IMR-90 (cell line): Measurements from ENCODE around the gene RAB29. TPM values are rescaled to one million over a fixed set of nuclear protein-coding genes. Genes with fewer than 3 reads are reported as not detected.

Source experiments
- ATAC-seq: fragments of 200-7000 bp; cut with Tn5 transposase; 2 replicates; pipeline ENCODE4 v1.9.1; 2020; ENCODE audit warnings: low read depth, mild to moderate bottlenecking, moderate library complexity
- BruUV-seq: library from RNA; stranded (reverse); fragments of 400-500 nt; replicated peaks from 2 replicates; lab custom pipeline; 2021; lab: Mats Ljungman, UMichigan
- CTCF ChIA-PET: fragments of 300-600 bp; formaldehyde crosslinking; extraction: SDS; loops from one replicate; lab custom pipeline; 2021; ENCODE audit warnings: antibody characterized with exemption; lab: Yijun Ruan, JAX
- POLR2A ChIA-PET: fragments of 300-600 bp; sonication (Branson Sonifier 250); formaldehyde crosslinking; loops from one replicate; lab custom pipeline; 2022; ENCODE audit warnings: antibody characterized with exemption; ENCODE audit not compliant: unreplicated experiment; lab: Charles Lee
- DNase-seq: peaks from one replicate; pipeline ENCODE4 v3.0.0; 2013
- H2AFZ ChIP-seq: replicated peaks from 2 replicates; pipeline ENCODE3; 2013; ENCODE audit warnings: low read length, mild to moderate bottlenecking; ENCODE audit not compliant: poor library complexity
- H2AK5ac ChIP-seq: 2 replicates; pipeline ENCODE4 v1.6.1; 2013; ENCODE audit warnings: low read depth, low read length, inconsistent platforms
- H2AK9ac ChIP-seq: replicated peaks from 2 replicates; pipeline ENCODE3; 2013; ENCODE audit warnings: mild to moderate bottlenecking, low read depth, low read length, moderate library complexity; ENCODE audit not compliant: poor library complexity
- H2BK120ac ChIP-seq: 2 replicates; pipeline ENCODE4 v1.6.1; 2013; ENCODE audit warnings: low read depth, low read length, inconsistent platforms
- H2BK15ac ChIP-seq: 3 replicates; pipeline ENCODE4 v1.6.1; 2013; ENCODE audit warnings: low read depth, low read length, inconsistent platforms
- H2BK20ac ChIP-seq: 2 replicates; pipeline ENCODE4 v1.6.1; 2013; ENCODE audit warnings: low read depth, mild to moderate bottlenecking, inconsistent platforms, low read length, moderate library complexity
- H2BK5ac ChIP-seq: 2 replicates; pipeline ENCODE4 v1.6.1; 2013; ENCODE audit warnings: mild to moderate bottlenecking, low read depth, low read length, inconsistent platforms; ENCODE audit not compliant: poor library complexity, severe bottlenecking
- H3K14ac ChIP-seq: replicated peaks from 2 replicates; pipeline ENCODE4 v1.6.1; 2013; ENCODE audit warnings: low read depth, low read length, inconsistent platforms
- H3K18ac ChIP-seq: 2 replicates; pipeline ENCODE4 v1.6.1; 2013; ENCODE audit warnings: low read depth, low read length, control low read depth
- H3K23ac ChIP-seq: 2 replicates; pipeline ENCODE4 v1.6.1; 2013; ENCODE audit warnings: low read depth, low read length, inconsistent platforms
- H3K27ac ChIP-seq: 2 replicates; pipeline ENCODE4 v1.5.1; 2013; ENCODE audit warnings: mild to moderate bottlenecking, control low read depth, low read length; ENCODE audit not compliant: insufficient read depth
- H3K27me3 ChIP-seq: 2 replicates; pipeline ENCODE4 v1.6.1; 2013; ENCODE audit warnings: low read length; ENCODE audit not compliant: control insufficient read depth, insufficient read depth
- H3K36me3 ChIP-seq: 2 replicates; pipeline ENCODE4 v1.6.1; 2013; ENCODE audit warnings: low read length, mixed read lengths; ENCODE audit not compliant: control insufficient read depth, insufficient read depth
- H3K4ac ChIP-seq: 2 replicates; pipeline ENCODE4 v1.6.1; 2013; ENCODE audit warnings: low read depth, low read length, inconsistent platforms
- H3K4me1 ChIP-seq: 2 replicates; pipeline ENCODE4 v1.6.1; 2013; ENCODE audit warnings: low read length, mixed read lengths; ENCODE audit not compliant: control insufficient read depth, insufficient read depth
- H3K4me2 ChIP-seq: 2 replicates; pipeline ENCODE4 v1.6.1; 2013; ENCODE audit warnings: low read depth, mild to moderate bottlenecking, control low read depth, low read length, moderate library complexity
- H3K4me3 ChIP-seq: 2 replicates; pipeline ENCODE4 v1.5.1; 2013; ENCODE audit warnings: low read depth, mild to moderate bottlenecking, control low read depth, low read length, moderate library complexity; ENCODE audit not compliant: insufficient read depth
- H3K56ac ChIP-seq: 2 replicates; pipeline ENCODE4 v1.6.1; 2013; ENCODE audit warnings: low read length, inconsistent platforms; ENCODE audit not compliant: insufficient read depth; ENCODE audit errors: extremely low read depth
- H3K79me1 ChIP-seq, 2 experiments: 2 replicates each; pipeline ENCODE4 v1.6.1; 2013; ENCODE audit warnings: low read length in 2 of 2, inconsistent platforms in 1 of 2, low read depth in 1 of 2
- H3K9ac ChIP-seq: 2 replicates; pipeline ENCODE4 v1.6.1; 2013; ENCODE audit warnings: low read depth, low read length, control low read depth
- H3K9me1 ChIP-seq: 2 replicates; pipeline ENCODE4 v1.6.1; 2013; ENCODE audit warnings: low read length, inconsistent platforms; ENCODE audit not compliant: insufficient read depth
- H3K9me3 ChIP-seq: 2 replicates; pipeline ENCODE4 v1.6.1; 2013; ENCODE audit warnings: low read length; ENCODE audit not compliant: control insufficient read depth, insufficient read depth
- H4K20me1 ChIP-seq: 2 replicates; pipeline ENCODE4 v1.6.1; 2013; ENCODE audit warnings: low read length, inconsistent platforms; ENCODE audit not compliant: insufficient read depth
- H4K5ac ChIP-seq: 2 replicates; pipeline ENCODE4 v1.6.1; 2013; ENCODE audit warnings: mild to moderate bottlenecking, low read depth, low read length, control low read depth
- H4K8ac ChIP-seq, 2 experiments: 2 replicates each; pipeline ENCODE4 v1.6.1; 2013; ENCODE audit warnings: low read depth in 2 of 2, low read length in 2 of 2, control low read depth in 1 of 2, inconsistent platforms in 1 of 2
- H4K91ac ChIP-seq: 2 replicates; pipeline ENCODE4 v1.6.1; 2013; ENCODE audit warnings: low read depth, low read length, inconsistent platforms; ENCODE audit not compliant: insufficient read depth
- BHLHE40 ChIP-seq: fragments of 150-350 bp; IDR thresholded peaks from 2 replicates; pipeline ENCODE4 v1.6.1; 2016; ENCODE audit warnings: mild to moderate bottlenecking, low read depth, low read length
- CEBPB ChIP-seq: IDR thresholded peaks from 2 replicates; pipeline ENCODE4 v1.6.1; 2012; ENCODE audit warnings: low read depth, low read length, improper control_type of control experiment
- CHD1 ChIP-seq: IDR thresholded peaks from 2 replicates; pipeline ENCODE4 v1.6.1; 2012; ENCODE audit warnings: low read depth, low read length, improper control_type of control experiment
- ELK1 ChIP-seq: fragments of 150-350 bp; IDR thresholded peaks from 2 replicates; pipeline ENCODE4 v1.6.1; 2016; ENCODE audit warnings: low read depth, mild to moderate bottlenecking, low read length, moderate library complexity, borderline replicate concordance
- FOS ChIP-seq: fragments of 150-350 bp; IDR thresholded peaks from 2 replicates; pipeline ENCODE4 v1.6.1; 2016; ENCODE audit warnings: low read depth, low read length
- MAFK ChIP-seq: IDR thresholded peaks from 2 replicates; pipeline ENCODE4 v1.6.1; 2012; ENCODE audit warnings: low read depth, low read length, improper control_type of control experiment
- MAZ ChIP-seq: IDR thresholded peaks from 2 replicates; pipeline ENCODE4 v1.6.1; 2012; ENCODE audit warnings: low read depth, mild to moderate bottlenecking, low read length, improper control_type of control experiment, moderate library complexity, borderline replicate concordance
- MXI1 ChIP-seq: IDR thresholded peaks from 2 replicates; pipeline ENCODE4 v1.6.1; 2012; ENCODE audit warnings: low read depth, mild to moderate bottlenecking, low read length, moderate library complexity, borderline replicate concordance
- NFE2L2 ChIP-seq: fragments of 150-350 bp; IDR thresholded peaks from 2 replicates; pipeline ENCODE4 v1.6.1; 2016; ENCODE audit warnings: low read depth, mild to moderate bottlenecking, low read length
- POLR2A ChIP-seq: IDR thresholded peaks from 2 replicates; pipeline ENCODE4 v1.6.1; 2012; ENCODE audit warnings: mild to moderate bottlenecking, low read depth, low read length
- RAD21 ChIP-seq: IDR thresholded peaks from 2 replicates; pipeline ENCODE4 v1.6.1; 2012; ENCODE audit warnings: low read length, improper control_type of control experiment
- RCOR1 ChIP-seq: IDR thresholded peaks from 2 replicates; pipeline ENCODE4 v1.6.1; 2012; ENCODE audit warnings: mild to moderate bottlenecking, low read length, improper control_type of control experiment; ENCODE audit not compliant: insufficient replicate concordance
- RFX5 ChIP-seq: IDR thresholded peaks from 2 replicates; pipeline ENCODE4 v1.8.0; 2012; ENCODE audit warnings: low read depth, mild to moderate bottlenecking, low read length, moderate library complexity
- SMC3 ChIP-seq: fragments of 150-350 bp; IDR thresholded peaks from 2 replicates; pipeline ENCODE4 v1.6.1; 2016; ENCODE audit warnings: low read depth, mild to moderate bottlenecking, antibody characterized with exemption, low read length, moderate library complexity
- USF2 ChIP-seq: fragments of 150-350 bp; IDR thresholded peaks from 2 replicates; pipeline ENCODE4 v1.6.1; 2017; ENCODE audit warnings: mild to moderate bottlenecking, antibody characterized with exemption, low read length, low read depth
- WGBS, 2 experiments: methylation state at CpG; one replicate each; pipeline versions ENCODE4 v1.1.5 to v1.1.7; 2013; ENCODE audit warnings: missing lambda C conversion rate in 2 of 2; ENCODE audit not compliant: insufficient read length in 1 of 2; ENCODE audit errors: extremely low coverage in 2 of 2; 5-methylcytosine and 5-hydroxymethylcytosine counted together
- dilution Hi-C: fragments of 300-500 bp; cut with HindIII; formaldehyde crosslinking; loops from one replicate; pipeline ENCODE4 v1.14.3; 2018; ENCODE audit warnings: low sequenced_read_pairs; ENCODE audit not compliant: unreplicated experiment
- in situ Hi-C: fragments of 300-500 bp; cut with MboI; formaldehyde crosslinking; loops from 3 replicates; pipeline ENCODE4 v1.14.3; 2019; ENCODE audit warnings: low sequenced_read_pairs, inconsistent platforms, mixed read lengths
- intact Hi-C: fragments of 100-400 bp; cut with micrococcal nuclease; formaldehyde crosslinking; loops from 2 replicates; pipeline ENCODE4 v1.10.0; 2022
- polyA plus RNA-seq, 3 experiments: library from polyadenylated mRNA; depleted of rRNA; stranded (reverse); fragments of >200 nt; gene quantifications; 2 replicates each; pipeline ENCODE4 v1.2.3, GENCODE V29; 2012; ENCODE audit warnings: low replicate concordance in 1 of 3
- total RNA-seq: library from RNA; depleted of rRNA; stranded (reverse); fragments of >200 nt; gene quantifications from 2 replicates; pipeline ENCODE4 v1.2.3, GENCODE V29; 2012
- TF ChIP-seq, protein P1 (sequence below): conservative IDR thresholded peaks from 2 replicates; pipeline ENCODE4 v1.5.1; 2012; ENCODE audit warnings: mild to moderate bottlenecking, low read depth, low read length, improper control_type of control experiment

Gene RAB29
- total and polyA plus RNA-seq, 2 of the 4 experiments (the other 2 are of a cell fraction), result 5.7 to 7.3 TPM

DNA sequence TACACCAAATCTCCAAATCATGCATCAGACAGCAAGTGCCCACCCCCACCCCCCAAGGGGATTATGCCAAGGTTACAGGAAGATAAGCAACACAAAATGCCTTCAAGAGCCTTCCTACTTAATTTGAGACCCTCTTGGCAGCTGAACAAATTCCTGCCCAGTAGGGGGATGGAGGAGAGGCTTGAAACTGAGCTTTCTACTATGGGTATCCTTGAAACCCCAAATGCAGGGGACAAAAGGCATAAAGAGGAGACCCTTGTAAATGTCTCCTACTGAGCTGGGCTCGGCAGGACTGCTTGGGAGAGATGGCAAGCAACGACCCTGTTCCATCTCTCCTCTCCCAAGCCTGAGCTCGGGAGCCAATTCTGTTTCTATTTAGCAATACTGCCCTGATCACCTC lies 34.2 kb upstream of the RAB29 start:
- H2AFZ ChIP-seq, result no peak overlapping the region
- H4K8ac ChIP-seq, result no peak overlapping the region
- dilution Hi-C loops (no loop called here), in situ Hi-C loops (no loop called here), intact Hi-C loops (no loop called here)
- no peak overlapping the region for H3K23ac ChIP-seq
- H2BK120ac ChIP-seq, result no peak overlapping the region
- no TSS peak for BruUV-seq
- H2BK15ac ChIP-seq, result no peak overlapping the region
- H3K79me1 ChIP-seq, result peaks cover 30 to 59% of the 10 kb centered on the region in 2 experiments
- H2AK5ac ChIP-seq, result no peak overlapping the region
- H4K20me1 ChIP-seq, result 0 out of 2 replicates have a peak, but pooled peaks cover 3% of the 10 kb centered on the region
- no peak overlapping the region for H4K5ac ChIP-seq
- H3K18ac ChIP-seq, result no peak overlapping the region
- H3K27me3 ChIP-seq, result no peaks in the 10 kb centered on the region
- WGBS, 2 experiments, result no CpG with 5 or more reads among the region's 3 CpGs
- ATAC-seq (no peak), DNase-seq (no peak)
- H3K4me2 ChIP-seq, result no peak overlapping the region
- no peak overlapping the region for H2AK9ac ChIP-seq
- ChIA-PET CTCF (interaction anchor here (0.5 kb wide), 1 partner anchor 279 kb away, joined by 6 read pairs; no protein-coding TSS in a partner anchor), POLR2A (no interaction called here)
- H3K27ac ChIP-seq, result no peak overlapping the region
- TF ChIP-seq POLR2A (no peak), MAZ (no peak), ELK1 (no peak), MXI1 (no peak), RAD21 (no peak), RFX5 (no peak), MAFK (no peak), NFE2L2 (no peak), USF2 (no peak), SMC3 (no peak), RCOR1 (no peak), CHD1 (no peak), BHLHE40 (no peak), CEBPB (no peak), FOS (no peak)
- TF ChIP-seq, protein P1, sequence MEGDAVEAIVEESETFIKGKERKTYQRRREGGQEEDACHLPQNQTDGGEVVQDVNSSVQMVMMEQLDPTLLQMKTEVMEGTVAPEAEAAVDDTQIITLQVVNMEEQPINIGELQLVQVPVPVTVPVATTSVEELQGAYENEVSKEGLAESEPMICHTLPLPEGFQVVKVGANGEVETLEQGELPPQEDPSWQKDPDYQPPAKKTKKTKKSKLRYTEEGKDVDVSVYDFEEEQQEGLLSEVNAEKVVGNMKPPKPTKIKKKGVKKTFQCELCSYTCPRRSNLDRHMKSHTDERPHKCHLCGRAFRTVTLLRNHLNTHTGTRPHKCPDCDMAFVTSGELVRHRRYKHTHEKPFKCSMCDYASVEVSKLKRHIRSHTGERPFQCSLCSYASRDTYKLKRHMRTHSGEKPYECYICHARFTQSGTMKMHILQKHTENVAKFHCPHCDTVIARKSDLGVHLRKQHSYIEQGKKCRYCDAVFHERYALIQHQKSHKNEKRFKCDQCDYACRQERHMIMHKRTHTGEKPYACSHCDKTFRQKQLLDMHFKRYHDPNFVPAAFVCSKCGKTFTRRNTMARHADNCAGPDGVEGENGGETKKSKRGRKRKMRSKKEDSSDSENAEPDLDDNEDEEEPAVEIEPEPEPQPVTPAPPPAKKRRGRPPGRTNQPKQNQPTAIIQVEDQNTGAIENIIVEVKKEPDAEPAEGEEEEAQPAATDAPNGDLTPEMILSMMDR, result no peak
- no peak overlapping the region for H3K4ac ChIP-seq
- no peak overlapping the region for H2BK20ac ChIP-seq
- H3K36me3 ChIP-seq, result peaks cover 24% of the 10 kb centered on the region
- peaks cover 6% of the 10 kb centered on the region; the same call in 1 of the 2 replicates for H3K4me1 ChIP-seq
- peaks cover 16% of the 10 kb centered on the region; the same call in 1 of the 2 replicates for H3K9me1 ChIP-seq
- no peaks in the 10 kb centered on the region for H3K9me3 ChIP-seq
- no peak overlapping the region for H4K91ac ChIP-seq
- H3K4me3 ChIP-seq, result no peak overlapping the region
- H3K14ac ChIP-seq, result no peak overlapping the region
- no peak overlapping the region for H3K9ac ChIP-seq
- H2BK5ac ChIP-seq, result no peak overlapping the region
- no peak overlapping the region for H3K56ac ChIP-seq
